GM21381 (cell line): ENCODE data around the gene TMPRSS7.
"Not testable (repeated sequence)": the region's sequence is repeated elsewhere in the genome, so short reads cannot be mapped to it uniquely, and the experiment has no call there.

Source experiments
- ATAC-seq: cut with Tn5 transposase; IDR thresholded peaks from one replicate; pipeline ENCODE4 v1.9.1; 2021; ENCODE audit warnings: mild to moderate bottlenecking, moderate library complexity; ENCODE audit not compliant: unreplicated experiment

Gene TMPRSS7

DNA sequence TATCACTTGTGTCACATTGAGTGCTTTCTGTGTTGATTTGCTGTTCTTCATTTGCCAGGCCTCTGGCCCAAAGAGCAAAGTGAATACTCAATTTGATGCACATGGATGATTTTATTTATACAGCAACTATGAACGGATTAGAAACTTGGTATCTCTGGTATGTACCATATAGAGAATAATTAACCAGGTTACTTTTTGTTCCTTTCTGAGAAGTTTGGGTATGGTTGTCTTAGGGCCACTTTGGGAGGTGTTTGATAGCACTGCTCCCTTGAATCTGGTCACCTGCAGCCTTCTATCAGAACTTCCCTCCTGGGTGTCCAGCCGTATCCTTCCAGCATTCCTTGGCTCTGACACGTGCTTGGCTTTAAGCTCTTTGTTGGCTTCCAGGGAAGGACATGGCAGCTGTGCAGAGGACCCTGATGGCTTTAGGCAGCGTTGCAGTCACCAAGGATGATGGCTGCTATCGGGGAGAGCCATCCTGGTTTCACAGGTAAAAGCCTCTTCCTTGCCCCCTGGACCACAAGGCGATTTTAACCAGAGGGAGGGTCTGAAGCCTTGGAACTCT is 23.1 kb upstream of the TMPRSS7 start:
- ATAC-seq: no peak

DNA sequence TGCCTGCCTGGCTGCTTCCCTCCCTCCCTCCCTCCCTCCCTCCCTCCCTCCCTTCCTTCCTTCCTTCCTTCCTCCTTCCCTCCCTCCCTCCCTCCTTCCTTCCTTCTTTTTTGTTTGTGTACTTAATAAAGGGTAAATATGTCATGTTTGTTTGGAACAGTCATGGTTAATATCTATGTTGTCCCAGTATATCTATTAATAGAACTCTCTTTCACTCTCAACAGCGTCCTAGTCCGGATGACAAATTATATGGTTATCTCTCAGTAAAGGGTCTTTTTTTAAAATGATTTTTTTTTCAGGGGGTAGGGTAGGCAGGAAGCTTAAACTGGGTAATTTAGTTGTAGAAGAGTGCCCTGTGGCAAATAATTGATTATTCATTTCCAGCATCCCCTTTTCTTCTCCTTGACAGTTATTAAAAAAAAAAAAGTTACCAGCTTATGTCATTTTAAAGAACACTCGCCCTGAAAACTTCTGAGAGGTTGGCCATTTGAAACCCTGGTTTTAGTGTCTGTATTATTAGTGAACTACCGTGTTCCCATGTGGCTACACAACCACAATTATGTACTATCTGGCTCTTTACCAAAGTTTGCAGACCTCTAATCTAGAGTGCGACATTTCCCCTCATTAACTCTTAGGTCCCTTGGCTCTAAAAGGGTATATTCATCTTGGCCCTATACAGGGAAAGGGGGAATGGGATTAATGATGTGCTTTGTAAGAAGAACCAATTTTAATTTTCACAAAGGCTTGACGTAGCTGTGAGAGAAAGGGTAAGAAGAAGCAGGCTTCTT is 22.1 kb upstream of the TMPRSS7 start:
- no peak for ATAC-seq

DNA sequence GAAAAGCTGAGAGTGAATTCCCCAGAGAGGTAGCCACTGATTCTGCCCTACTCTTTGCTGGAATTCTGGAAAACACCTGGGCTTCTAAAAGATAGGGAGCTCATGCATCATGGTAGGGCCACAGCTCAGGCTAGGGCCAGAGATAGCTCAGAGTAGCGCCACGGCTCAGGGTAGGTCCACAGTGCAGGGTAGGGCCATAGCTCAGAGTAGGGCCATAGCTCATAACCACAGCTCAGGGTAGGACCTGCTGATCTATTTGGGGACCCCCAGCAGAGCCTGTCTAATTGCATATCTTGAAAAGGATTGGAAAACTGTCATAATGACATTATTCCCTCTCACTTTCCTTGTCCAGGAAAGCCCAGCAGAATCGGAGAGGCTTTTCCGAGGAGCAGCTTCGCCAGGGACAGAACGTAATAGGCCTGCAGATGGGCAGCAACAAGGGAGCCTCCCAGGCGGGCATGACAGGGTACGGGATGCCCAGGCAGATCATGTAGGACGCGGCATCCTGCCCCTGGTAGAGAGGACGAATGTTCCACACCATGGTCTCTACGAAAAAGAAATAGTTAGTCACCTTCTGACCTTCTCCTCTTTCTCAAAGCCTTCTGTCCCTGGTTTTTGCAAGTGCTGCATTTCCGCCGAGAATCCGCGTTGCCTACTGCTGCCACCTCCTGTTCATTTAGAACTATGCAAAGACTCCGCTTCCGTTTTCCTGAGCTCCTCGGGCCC is 21.3 kb upstream of the TMPRSS7 start:
- peak; percentile 88 for ATAC-seq

DNA sequence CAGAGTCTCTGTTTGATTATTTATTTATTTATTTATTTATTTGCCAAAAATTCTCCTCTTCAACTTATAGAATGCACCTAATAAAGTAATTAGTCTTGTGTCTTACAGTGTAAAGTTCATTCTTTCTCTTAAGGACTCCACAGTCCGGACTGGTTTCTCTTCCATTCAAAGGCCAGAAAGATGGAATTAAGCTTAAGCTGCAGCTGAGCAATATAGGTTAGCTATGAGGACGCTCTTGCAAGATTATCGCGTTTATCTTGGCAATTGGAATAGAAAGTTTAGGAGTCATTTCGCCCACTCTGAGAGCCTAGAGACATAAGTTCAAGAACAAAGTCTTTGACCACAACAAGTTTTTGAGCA is 20.8 kb upstream of the TMPRSS7 start:
- peak; percentile 22 for ATAC-seq

DNA sequence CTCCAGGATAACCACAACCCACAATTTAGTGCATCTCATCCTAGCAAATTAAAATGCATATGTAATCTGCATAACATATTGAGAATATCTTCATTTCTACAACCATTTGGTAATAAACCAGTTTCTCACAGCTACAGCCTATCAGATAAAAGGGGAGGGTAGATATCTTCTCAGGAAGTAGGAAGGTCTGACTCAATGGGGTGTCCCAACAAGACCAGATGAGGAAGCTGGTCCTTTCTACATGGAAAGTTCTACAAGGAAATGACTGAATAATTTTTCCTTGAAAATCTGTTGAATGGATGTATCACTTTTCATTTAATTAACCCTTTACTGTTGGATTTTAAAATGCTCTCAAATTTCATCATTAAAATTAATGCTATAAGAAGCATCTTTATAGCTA is 17.4 kb upstream of the TMPRSS7 start:
- ATAC-seq: no peak

DNA sequence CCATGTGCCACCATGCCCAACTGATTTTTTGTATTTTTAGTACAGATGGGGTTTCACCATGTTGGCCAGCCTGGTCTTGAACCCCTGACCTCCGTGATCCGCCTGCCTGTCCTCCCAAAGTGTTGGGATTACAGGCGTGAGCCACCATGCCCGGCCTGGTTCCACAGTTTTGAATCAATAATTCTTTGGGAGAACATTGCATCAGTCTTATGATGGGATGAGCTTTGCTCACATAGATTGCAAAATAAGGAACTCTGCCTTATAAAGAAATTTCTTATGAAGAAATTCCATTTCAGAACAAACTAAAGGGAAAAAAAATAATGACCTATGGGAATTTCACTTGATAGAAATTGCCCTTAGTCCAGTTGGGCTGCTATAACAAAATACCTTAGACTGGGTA is 15.8 kb upstream of the TMPRSS7 start:
- ATAC-seq: no peak

DNA sequence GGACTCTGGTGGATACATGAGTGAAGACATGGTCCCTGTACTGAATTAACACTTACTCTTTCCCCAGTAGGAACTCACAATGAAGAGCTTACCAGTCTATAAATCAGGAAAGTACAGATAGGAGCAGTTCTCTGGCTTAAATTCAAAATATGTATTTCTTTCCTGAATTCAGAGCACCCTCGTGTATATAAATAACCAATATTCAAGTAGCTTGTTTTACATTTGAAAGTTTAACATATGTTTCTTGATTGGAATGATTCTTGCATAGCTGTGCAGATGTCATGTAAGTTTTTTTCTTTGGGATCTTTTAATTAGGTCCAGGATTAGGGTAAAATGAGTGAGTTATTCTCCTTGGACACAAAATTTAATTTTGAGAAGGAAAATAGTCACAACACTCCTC is 14.8 kb upstream of the TMPRSS7 start:
- no peak for ATAC-seq

DNA sequence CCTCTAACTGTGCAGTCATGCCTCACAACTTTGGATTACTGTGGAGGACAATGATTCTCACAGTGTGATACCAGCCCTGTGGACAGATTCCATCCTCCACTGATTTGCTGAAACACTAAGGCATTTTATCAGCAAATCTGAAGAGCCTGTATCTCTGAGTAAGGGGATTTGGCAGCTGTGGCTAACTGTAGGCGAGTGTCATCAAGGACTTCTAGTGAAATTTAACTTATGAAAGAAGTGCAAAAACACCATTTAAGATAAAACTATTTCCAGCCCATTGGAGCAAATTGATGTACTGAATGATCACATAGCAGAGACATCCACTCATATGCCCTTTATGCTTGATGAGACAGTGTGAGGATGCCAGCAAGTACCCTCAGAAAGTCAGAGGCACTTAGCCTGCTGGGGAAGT is 13.9 kb upstream of the TMPRSS7 start:
- no peak for ATAC-seq

DNA sequence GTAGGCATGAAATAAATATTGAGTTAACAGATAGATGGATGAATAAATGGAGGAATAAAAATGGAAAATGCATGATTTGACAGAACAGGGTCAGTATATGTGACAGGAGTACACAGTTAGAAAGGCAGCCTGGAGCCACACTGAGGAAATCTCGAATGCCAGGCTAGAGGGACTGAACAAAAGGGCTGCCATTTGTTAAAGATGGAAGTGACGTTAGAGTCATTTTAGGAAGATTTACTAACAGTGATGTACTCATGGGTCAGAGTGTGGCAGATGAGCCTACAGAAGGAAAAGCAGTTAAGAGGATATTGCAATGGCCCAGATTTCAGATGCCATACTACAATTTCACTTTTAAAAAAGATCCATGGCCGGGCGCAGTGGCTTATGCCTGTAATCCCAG is 7.4 kb upstream of the TMPRSS7 start:
- ATAC-seq: no peak

DNA sequence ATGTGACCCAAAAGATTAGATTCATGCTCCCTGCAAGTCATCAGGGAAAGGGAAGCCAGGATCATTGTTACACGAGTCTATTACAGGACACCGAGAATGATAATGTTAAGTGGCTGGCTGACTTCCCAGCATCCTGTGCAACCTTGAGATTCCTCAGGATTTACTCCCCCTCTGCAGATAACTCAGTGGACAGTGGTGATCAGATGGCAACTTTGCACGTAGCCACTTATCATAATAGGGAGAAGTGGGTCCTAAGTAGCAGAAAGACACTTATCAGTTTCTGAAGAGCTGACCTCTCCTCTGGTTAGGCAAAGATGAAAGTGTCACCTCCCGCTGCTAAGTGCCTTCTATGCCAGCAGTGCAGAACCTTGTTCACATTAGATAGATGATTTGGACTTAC is 6.7 kb upstream of the TMPRSS7 start:
- ATAC-seq: no peak

DNA sequence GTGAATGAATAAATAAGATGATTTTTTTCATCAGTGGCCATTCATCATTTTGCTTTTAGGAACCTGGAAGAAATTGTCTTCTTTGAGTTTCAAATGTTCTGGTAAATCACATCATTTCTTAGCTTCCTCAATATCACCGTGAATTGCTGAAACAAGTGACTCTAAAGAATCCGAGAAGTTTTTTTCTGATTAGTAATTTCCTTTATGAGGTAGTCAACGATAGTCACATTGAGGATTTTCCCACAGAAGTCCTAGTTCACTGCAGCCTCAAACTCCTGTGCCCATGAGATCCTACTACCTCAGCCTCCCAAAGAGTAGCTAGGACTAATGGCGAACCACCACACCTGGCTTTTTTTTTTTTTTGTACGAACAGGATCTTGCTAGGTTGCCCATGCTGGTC is 3.6 kb upstream of the TMPRSS7 start:
- ATAC-seq: no peak

DNA sequence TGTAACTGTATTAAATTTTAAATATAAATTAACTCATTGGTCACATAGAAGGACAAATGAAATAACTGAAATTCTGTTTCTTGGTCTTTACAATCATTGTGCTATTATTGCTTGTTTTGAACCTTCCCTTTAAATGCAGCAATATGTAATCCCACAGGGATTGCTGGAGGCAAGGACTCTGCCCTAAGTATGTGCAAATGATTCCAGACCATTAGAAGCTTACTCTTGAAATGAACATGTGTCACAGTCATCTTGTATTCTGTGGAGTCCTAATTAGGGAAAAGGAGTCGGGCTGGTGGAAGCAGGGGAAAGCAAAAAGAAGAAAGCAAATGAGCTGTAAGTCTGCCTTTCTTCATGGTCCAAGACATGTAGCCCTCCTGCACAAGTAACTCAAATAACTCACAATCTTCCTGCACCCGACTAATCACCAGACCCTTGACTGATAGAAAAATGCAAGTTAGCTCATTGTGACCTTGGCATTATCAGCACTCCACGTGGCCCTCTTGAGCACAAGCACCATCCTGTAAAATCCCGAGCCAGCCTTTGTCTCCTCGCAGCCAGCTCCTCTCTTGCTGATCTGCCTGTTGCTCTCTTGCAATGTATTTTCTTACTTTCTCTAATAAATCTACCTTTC is 2.3 kb upstream of the TMPRSS7 start:
- ATAC-seq: no peak

DNA sequence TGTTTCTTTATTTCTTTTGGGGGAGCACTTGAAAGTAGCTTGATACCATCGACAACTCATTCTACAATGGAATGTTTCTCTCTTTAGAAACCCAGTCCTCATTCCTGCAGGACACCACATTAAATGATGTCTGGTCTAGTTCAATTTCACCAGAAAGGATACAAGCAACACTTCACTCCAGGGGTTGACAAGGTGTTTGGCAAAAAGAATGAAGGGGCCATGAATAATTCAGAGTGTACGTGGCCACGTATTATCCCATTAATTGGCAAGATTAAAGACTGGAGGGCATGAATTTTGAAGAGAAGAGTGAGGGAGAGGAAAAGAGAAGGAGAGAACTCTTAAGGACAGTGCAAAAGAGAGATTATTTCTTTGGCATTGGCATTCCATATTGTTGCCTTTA is 705 bp downstream of the TMPRSS7 start:
- ATAC-seq: no peak

DNA sequence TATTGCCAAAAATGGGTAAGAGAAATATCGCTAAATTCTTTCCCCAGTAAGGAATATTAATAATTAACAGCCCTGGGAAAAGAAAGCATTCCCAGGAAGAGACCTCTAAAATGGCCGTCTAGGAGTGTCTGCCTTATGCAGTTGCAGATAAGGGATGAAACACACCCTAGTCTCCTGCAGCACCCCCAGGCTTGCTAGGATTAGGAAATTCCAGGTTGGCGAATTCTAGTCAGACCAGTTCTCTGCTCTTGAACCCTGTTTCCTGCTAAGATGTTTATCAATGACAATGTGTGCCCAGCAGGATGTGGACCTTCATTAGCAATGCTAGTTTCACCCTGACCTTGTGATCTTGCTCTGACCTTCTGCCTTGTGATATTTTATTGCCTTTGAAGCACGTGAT is 2.7 kb downstream of the TMPRSS7 start:
- ATAC-seq: not testable (repeated sequence)

DNA sequence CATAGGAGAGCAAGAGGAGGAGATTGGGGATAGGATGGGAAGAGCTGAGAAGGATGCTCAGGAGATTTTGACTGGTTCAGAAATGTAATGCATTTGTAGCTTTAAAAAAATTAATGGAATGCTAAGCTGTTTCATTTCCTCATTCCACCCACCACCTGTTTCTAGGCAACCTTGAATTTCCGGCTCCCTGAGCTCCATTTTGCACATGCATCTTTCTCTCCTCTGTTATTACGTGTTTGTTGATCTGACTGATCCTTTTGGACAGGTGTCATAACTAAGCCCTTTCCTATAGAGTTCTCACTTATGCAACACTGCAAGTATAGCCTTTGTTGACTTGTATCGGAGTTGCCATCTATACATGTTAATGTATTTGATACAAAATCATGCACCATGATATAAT is 4.3 kb downstream of the TMPRSS7 start:
- ATAC-seq: no peak

DNA sequence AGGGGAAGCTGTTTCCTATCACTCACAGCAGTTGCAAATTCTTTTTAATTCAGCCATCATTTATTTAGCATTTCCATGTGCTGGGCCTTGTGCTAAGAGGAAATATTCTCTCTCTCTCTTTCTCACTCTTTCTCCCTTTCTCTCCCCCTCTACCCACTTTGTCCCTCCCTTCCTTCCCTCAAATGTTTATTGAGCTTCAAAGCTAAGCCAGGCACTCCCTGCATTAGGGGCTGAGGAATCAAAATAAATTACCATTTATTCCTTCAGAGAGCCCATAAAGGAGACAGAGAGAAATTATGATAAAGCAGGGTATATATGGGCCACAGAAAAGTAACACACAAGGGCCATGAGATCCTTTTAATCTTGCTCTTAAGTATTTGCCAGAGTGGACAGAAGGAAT is 6.8 kb downstream of the TMPRSS7 start:
- no peak for ATAC-seq

DNA sequence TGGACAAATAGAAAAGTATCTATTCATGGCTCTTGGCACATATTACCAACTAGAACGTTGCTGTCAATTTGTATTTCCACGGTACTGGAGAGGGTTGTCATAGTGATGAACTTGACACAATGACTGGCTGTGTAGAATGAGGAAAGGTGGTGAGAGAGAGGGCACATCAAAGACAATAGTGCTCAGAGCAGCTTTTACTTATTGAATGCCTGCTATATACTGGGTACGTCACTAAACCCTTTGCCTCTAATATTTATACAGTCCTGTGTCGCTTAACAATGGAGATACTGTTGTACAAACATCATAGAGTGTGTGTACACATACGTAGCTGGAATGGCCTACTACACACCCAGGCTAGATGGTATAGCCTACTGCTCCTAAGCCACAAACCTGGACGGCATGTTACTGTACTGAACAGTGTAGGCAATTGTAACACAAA is 8.3 kb downstream of the TMPRSS7 start:
- ATAC-seq: no peak

DNA sequence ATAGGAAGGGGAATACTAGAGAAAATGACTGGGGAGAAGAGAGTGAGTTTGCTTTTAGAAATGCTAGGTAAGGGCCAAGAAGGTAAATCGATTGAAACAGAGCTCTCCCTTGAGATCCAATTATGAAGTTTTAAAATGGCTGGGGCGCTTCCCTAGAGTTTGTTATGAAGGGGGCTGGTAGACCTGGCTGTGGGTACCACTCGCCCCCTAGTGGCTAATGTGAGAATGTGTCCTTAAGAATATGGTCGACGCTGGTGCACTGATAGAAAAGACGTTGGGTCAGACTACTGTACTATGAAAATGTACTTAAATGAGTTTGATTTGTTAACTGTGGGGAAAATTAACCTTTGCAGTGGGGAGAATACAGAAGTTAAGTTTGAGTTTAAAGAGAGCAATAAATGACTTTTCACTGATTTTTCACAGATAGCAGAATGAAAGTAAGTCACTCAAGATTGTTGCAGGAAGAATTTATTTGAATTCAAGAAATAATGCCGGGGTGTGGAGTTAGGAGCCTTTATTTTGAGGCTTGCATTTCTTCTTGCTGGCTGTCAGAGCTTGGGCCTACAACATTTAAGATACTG is 9.2 kb downstream of the TMPRSS7 start:
- ATAC-seq: peak; percentile 83

DNA sequence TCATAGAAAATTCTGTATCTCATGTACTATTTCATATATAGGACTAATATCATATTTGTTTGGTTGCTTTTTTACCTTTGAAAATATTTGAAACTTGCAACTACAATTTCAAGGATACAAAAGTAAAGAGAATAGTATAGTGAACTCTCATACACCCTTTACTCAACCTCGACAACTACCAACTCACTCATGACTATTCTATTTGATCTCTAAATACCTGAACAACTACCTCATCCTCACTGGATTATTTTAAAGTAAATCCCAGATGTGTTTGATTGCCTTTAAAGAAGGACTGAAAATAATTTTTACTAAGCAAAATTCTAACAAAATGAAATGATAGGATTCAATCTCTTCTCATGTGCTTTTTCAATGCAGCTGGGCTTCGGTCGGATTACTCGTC is 12.1 kb downstream of the TMPRSS7 start:
- ATAC-seq: no peak

DNA sequence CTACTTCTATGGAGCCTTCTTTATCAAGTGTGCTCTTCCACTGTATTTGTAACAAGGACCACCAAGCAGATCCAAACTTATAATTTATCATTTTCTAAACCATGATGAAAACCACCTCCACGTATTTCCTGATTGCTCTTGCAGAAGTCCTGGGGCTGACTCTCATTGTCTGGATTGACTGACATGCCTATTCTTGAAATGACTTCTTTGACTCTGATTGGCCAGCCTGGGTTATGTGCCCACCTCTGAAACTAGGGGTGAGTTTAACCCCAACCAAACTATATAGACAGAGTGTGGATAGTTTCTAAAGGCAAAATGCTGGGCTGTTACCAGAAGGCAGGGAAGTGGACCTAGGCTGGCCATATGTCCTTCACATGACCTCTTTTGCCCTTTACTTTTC is 12.7 kb downstream of the TMPRSS7 start:
- no peak for ATAC-seq

DNA sequence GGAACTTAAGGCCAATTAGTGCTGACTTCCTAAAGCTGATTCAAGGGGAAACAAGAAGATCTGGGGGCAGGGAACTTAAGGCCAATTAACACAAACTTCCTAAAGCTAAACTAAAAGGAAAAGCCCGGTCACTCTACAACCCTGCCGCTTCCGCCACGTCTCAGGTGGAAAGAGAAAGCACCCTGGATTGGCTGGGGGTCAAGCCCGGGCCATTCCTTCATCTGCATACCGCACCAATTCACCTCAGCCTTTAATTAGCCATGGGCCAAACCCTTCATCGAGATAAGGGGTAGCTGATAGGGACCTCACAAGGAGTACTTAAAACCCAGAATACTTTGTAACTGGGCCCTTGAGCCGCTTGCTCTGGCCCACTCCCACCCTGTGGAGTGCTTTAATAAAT is 14.4 kb downstream of the TMPRSS7 start:
- ATAC-seq: no peak
